SK-N-SH treated with all-trans-retinoic acid at 6 μM for 48 hours (cell line): Measurements from ENCODE around the gene ANK2.

Source experiments
- BACH2 ChIP-seq: fragments of 250-450 bp; sonication (Bioruptor Pico); IDR thresholded peaks from 2 replicates; pipeline ENCODE4 v1.9.0; 2021; ENCODE audit warnings: mild to moderate bottlenecking, borderline replicate concordance
- CREB5 ChIP-seq: fragments of 250-450 bp; sonication (Bioruptor Pico); IDR thresholded peaks from 2 replicates; pipeline ENCODE4 v1.5.1; 2020; ENCODE audit warnings: low read depth, mild to moderate bottlenecking, moderate library complexity
- ESRRG ChIP-seq: fragments of 250-450 bp; sonication (Bioruptor Pico); IDR thresholded peaks from 2 replicates; pipeline ENCODE4 v1.6.1; 2021; ENCODE audit warnings: mild to moderate bottlenecking
- SNAI2 ChIP-seq: fragments of 250-450 bp; sonication (Bioruptor Pico); IDR thresholded peaks from 2 replicates; pipeline ENCODE4 v1.5.0; 2020; ENCODE audit warnings: mild to moderate bottlenecking, moderate library complexity
- TOX ChIP-seq: fragments of 250-450 bp; sonication (Bioruptor Pico); IDR thresholded peaks from 2 replicates; pipeline ENCODE4 v1.8.0; 2021; ENCODE audit warnings: mild to moderate bottlenecking, moderate library complexity, borderline replicate concordance
- ZFP3 ChIP-seq: fragments of 250-450 bp; sonication (Bioruptor Pico); IDR thresholded peaks from 2 replicates; pipeline ENCODE4 v1.5.0; 2020; ENCODE audit warnings: mild to moderate bottlenecking, moderate library complexity
- ZFP30 ChIP-seq: fragments of 450-650 bp; formaldehyde crosslinking; IDR thresholded peaks from 2 replicates; pipeline ENCODE4 v1.5.0; 2022; ENCODE audit warnings: mild to moderate bottlenecking, moderate library complexity
- ZNF565 ChIP-seq: fragments of 450-650 bp; formaldehyde crosslinking; conservative IDR thresholded peaks from 2 replicates; pipeline ENCODE4 v1.5.0; 2020; ENCODE audit warnings: low read depth, mild to moderate bottlenecking, moderate library complexity
- ZNF70 ChIP-seq: fragments of 450-650 bp; formaldehyde crosslinking; IDR thresholded peaks from 2 replicates; pipeline ENCODE4 v1.5.0; 2020; ENCODE audit warnings: mild to moderate bottlenecking, moderate library complexity
- ZNF8 ChIP-seq: fragments of 450-650 bp; formaldehyde crosslinking; IDR thresholded peaks from 2 replicates; pipeline ENCODE4 v1.5.0; 2020; ENCODE audit warnings: mild to moderate bottlenecking, moderate library complexity
- TF ChIP-seq, protein P1 (sequence below): fragments of 250-450 bp; sonication (Bioruptor Pico); IDR thresholded peaks from 2 replicates; pipeline ENCODE4 v1.8.0; 2021; ENCODE audit warnings: low read depth, mild to moderate bottlenecking, moderate library complexity, borderline replicate concordance
- TF ChIP-seq, protein P2 (sequence below): fragments of 250-450 bp; sonication (Bioruptor Pico); IDR thresholded peaks from 2 replicates; pipeline ENCODE4 v1.8.0; 2020; ENCODE audit warnings: mild to moderate bottlenecking, moderate library complexity, borderline replicate concordance

DNA sequence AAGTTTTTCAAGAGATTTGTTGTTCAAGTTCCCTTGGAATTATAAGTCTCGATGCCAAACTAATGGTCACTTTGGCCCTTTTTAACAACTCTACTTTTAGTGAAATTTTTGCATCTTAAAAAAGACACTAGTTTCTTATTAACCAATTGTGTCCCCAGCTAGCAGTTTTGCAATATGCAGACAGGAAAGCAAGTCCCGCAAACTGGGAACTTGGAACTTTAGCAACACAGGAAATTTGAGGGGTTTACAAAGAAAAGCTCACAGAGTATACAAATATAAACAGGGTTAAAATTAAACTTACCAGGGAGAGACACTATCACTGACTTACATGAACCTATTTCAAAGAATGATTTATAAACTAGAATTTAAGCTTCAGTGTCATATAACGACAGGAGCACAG is 137.9 kb downstream of the ANK2 start:
- no peak for TF ChIP-seq ZNF70 (CRISPR knock-in tag)
- TF ChIP-seq CREB5 (CRISPR knock-in tag) = no peak
- TF ChIP-seq, protein P1, sequence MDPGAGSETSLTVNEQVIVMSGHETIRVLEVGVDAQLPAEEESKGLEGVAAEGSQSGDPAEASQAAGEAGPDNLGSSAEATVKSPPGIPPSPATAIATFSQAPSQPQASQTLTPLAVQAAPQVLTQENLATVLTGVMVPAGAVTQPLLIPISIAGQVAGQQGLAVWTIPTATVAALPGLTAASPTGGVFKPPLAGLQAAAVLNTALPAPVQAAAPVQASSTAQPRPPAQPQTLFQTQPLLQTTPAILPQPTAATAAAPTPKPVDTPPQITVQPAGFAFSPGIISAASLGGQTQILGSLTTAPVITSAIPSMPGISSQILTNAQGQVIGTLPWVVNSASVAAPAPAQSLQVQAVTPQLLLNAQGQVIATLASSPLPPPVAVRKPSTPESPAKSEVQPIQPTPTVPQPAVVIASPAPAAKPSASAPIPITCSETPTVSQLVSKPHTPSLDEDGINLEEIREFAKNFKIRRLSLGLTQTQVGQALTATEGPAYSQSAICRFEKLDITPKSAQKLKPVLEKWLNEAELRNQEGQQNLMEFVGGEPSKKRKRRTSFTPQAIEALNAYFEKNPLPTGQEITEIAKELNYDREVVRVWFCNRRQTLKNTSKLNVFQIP (CRISPR knock-in tag) = no peak
- TF ChIP-seq ZFP3 = no peak
- TF ChIP-seq, protein P2, sequence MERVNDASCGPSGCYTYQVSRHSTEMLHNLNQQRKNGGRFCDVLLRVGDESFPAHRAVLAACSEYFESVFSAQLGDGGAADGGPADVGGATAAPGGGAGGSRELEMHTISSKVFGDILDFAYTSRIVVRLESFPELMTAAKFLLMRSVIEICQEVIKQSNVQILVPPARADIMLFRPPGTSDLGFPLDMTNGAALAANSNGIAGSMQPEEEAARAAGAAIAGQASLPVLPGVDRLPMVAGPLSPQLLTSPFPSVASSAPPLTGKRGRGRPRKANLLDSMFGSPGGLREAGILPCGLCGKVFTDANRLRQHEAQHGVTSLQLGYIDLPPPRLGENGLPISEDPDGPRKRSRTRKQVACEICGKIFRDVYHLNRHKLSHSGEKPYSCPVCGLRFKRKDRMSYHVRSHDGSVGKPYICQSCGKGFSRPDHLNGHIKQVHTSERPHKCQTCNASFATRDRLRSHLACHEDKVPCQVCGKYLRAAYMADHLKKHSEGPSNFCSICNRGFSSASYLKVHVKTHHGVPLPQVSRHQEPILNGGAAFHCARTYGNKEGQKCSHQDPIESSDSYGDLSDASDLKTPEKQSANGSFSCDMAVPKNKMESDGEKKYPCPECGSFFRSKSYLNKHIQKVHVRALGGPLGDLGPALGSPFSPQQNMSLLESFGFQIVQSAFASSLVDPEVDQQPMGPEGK (CRISPR knock-in tag) = no peak
- no peak for TF ChIP-seq ZNF8 (CRISPR knock-in tag)
- no peak for TF ChIP-seq ZNF565 (CRISPR knock-in tag)
- TF ChIP-seq TOX = no peak
- TF ChIP-seq BACH2 (CRISPR knock-in tag) = no peak
- TF ChIP-seq SNAI2 (CRISPR knock-in tag) = no peak
- TF ChIP-seq ZFP30 (CRISPR knock-in tag) = no peak
- TF ChIP-seq ESRRG (CRISPR knock-in tag) = no peak
